ENCODE results near the gene MGLL.

Gene MGLL

GRCh38 chr3:127674790-127675189, 147.5 kb downstream of the MGLL start:
- Histone ChIP-seq H3K4me1 (ENCODE audit: control insufficient read depth in 5 of 5, insufficient read depth in 5 of 5, low read length in 5 of 5) (peaks cover 4 to 45% (median 37%) of the 10 kb centered on the region in 5 donors), H3K9ac (ENCODE audit: low read length in 5 of 5) (no peak overlapping the region), H3K27me3 (ENCODE audit: control insufficient read depth in 5 of 5, insufficient read depth in 4 of 5, low read length in 5 of 5) (no peaks in the 10 kb centered on the region), H3K36me3 (ENCODE audit: control insufficient read depth in 5 of 5, insufficient read depth in 5 of 5, low read length in 5 of 5) (peaks cover 0 to 47% (median 42%) of the 10 kb centered on the region in 5 donors), H3K4me3 (ENCODE audit: low read depth in 1 of 5, low read length in 5 of 5) (no peak overlapping the region), H3K9me3 (ENCODE audit: control insufficient read depth in 5 of 5, low read length in 5 of 5) (no peaks in the 10 kb centered on the region), H3K27ac (ENCODE audit: low read depth, low read length) (no peak overlapping the region)

GRCh38 chr3:127674101-127674721, 148.1 kb downstream of the MGLL start:
- H3K9me3 ChIP-seq (ENCODE audit: control insufficient read depth in 5 of 5, low read length in 5 of 5) = no peaks in the 10 kb centered on the region
- H3K27ac ChIP-seq (ENCODE audit: low read depth, low read length) = no peak overlapping the region
- H3K36me3 ChIP-seq (ENCODE audit: control insufficient read depth in 5 of 5, insufficient read depth in 5 of 5, low read length in 5 of 5) = peaks cover 0 to 43% (median 40%) of the 10 kb centered on the region in 5 donors
- H3K27me3 ChIP-seq (ENCODE audit: control insufficient read depth in 5 of 5, insufficient read depth in 4 of 5, low read length in 5 of 5) = no peaks in the 10 kb centered on the region
- peak overlapping the region in 3 of 5 donors; percentile 68 to 87 (median 72) for H3K9ac ChIP-seq (ENCODE audit: low read length in 5 of 5)
- H3K4me3 ChIP-seq (ENCODE audit: low read depth in 1 of 5, low read length in 5 of 5) = peak overlapping the region; percentile 62 to 89 (median 79)
- H3K4me1 ChIP-seq (ENCODE audit: control insufficient read depth in 5 of 5, insufficient read depth in 5 of 5, low read length in 5 of 5) = peaks cover 4 to 45% (median 37%) of the 10 kb centered on the region in 5 donors

- no peak overlapping the region for H3K27ac ChIP-seq (ENCODE audit: low read depth, low read length)
- peaks cover 4 to 40% (median 30%) of the 10 kb centered on the region in 5 donors for H3K4me1 ChIP-seq (ENCODE audit: control insufficient read depth in 5 of 5, insufficient read depth in 5 of 5, low read length in 5 of 5)
- peaks cover 0 to 35% (median 32%) of the 10 kb centered on the region in 5 donors for H3K36me3 ChIP-seq (ENCODE audit: control insufficient read depth in 5 of 5, insufficient read depth in 5 of 5, low read length in 5 of 5)
- peak overlapping the region; percentile 62 to 89 (median 79) for H3K4me3 ChIP-seq (ENCODE audit: low read depth in 1 of 5, low read length in 5 of 5)
- H3K9me3 ChIP-seq (ENCODE audit: control insufficient read depth in 5 of 5, low read length in 5 of 5) = no peaks in the 10 kb centered on the region
- peak overlapping the region; percentile 56 to 87 (median 69) for H3K9ac ChIP-seq (ENCODE audit: low read length in 5 of 5)
- no peaks in the 10 kb centered on the region for H3K27me3 ChIP-seq (ENCODE audit: control insufficient read depth in 5 of 5, insufficient read depth in 4 of 5, low read length in 5 of 5)
Measured at GRCh38 chr3:127673191-127674100, 148.9 kb downstream of the MGLL start.

GRCh38 chr3:127672429-127673190, 149.7 kb downstream of the MGLL start, which contains the start of gene ABTB1:
Gene ABTB1, plus strand, starts transcription at chr3:127672952. Its CDS starts 74 bp downstream, at chr3:127673026.
- peak within 1 kb of the TSS; percentile 46 for H3K27ac ChIP-seq (ENCODE audit: low read depth, low read length)
- H3K4me3 ChIP-seq (ENCODE audit: low read depth in 1 of 5, low read length in 5 of 5) = peak within 1 kb of the TSS; percentile 62 to 89 (median 79)
- H3K9ac ChIP-seq (ENCODE audit: low read length in 5 of 5) = peak within 1 kb of the TSS; percentile 56 to 87 (median 82)
- H3K9me3 ChIP-seq (ENCODE audit: control insufficient read depth in 5 of 5, low read length in 5 of 5) = no peaks in the 10 kb centered on the region
- H3K27me3 ChIP-seq (ENCODE audit: control insufficient read depth in 5 of 5, insufficient read depth in 4 of 5, low read length in 5 of 5) = no peaks in the 10 kb centered on the region
- H3K4me1 ChIP-seq (ENCODE audit: control insufficient read depth in 5 of 5, insufficient read depth in 5 of 5, low read length in 5 of 5) = peaks cover 4 to 34% (median 25%) of the 10 kb centered on the region in 5 donors
- peaks cover 0 to 27% (median 25%) of the 10 kb centered on the region in 5 donors for H3K36me3 ChIP-seq (ENCODE audit: control insufficient read depth in 5 of 5, insufficient read depth in 5 of 5, low read length in 5 of 5)

- Histone ChIP-seq H3K27ac (ENCODE audit: low read depth, low read length) (peak overlapping the region; percentile 46), H3K27me3 (ENCODE audit: control insufficient read depth in 5 of 5, insufficient read depth in 4 of 5, low read length in 5 of 5) (no peaks in the 10 kb centered on the region), H3K36me3 (ENCODE audit: control insufficient read depth in 5 of 5, insufficient read depth in 5 of 5, low read length in 5 of 5) (peaks cover 0 to 19% (median 17%) of the 10 kb centered on the region in 5 donors), H3K4me1 (ENCODE audit: control insufficient read depth in 5 of 5, insufficient read depth in 5 of 5, low read length in 5 of 5) (peaks cover 4 to 34% (median 25%) of the 10 kb centered on the region in 5 donors), H3K4me3 (ENCODE audit: low read depth in 1 of 5, low read length in 5 of 5) (peak overlapping the region; percentile 58 to 83 (median 63)), H3K9ac (ENCODE audit: low read length in 5 of 5) (peak overlapping the region in 4 of 5 donors; percentile 81 to 83 (median 82)), H3K9me3 (ENCODE audit: control insufficient read depth in 5 of 5, low read length in 5 of 5) (no peaks in the 10 kb centered on the region)
Measured at GRCh38 chr3:127671523-127672428, 150.5 kb downstream of the MGLL start.

GRCh38 chr3:127670761-127671522, 151.4 kb downstream of the MGLL start:
- Histone ChIP-seq H3K9ac (ENCODE audit: low read length in 5 of 5) (no peak overlapping the region), H3K27me3 (ENCODE audit: control insufficient read depth in 5 of 5, insufficient read depth in 4 of 5, low read length in 5 of 5) (no peaks in the 10 kb centered on the region)

GRCh38 chr3:127670229-127670559, 152.1 kb downstream of the MGLL start:
- no peaks in the 10 kb centered on the region for H3K27me3 ChIP-seq (ENCODE audit: control insufficient read depth in 5 of 5, insufficient read depth in 4 of 5, low read length in 5 of 5)
- H3K4me1 ChIP-seq (ENCODE audit: control insufficient read depth in 5 of 5, insufficient read depth in 5 of 5, low read length in 5 of 5) = peaks cover 4 to 34% (median 25%) of the 10 kb centered on the region in 5 donors
- H3K4me3 ChIP-seq (ENCODE audit: low read depth in 1 of 5, low read length in 5 of 5) = no peak overlapping the region
- H3K27ac ChIP-seq (ENCODE audit: low read depth, low read length) = no peak overlapping the region
- no peak overlapping the region for H3K9ac ChIP-seq (ENCODE audit: low read length in 5 of 5)
- H3K36me3 ChIP-seq (ENCODE audit: control insufficient read depth in 5 of 5, insufficient read depth in 5 of 5, low read length in 5 of 5) = peaks cover 0 to 7% (median 6%) of the 10 kb centered on the region in 5 donors
- no peaks in the 10 kb centered on the region for H3K9me3 ChIP-seq (ENCODE audit: control insufficient read depth in 5 of 5, low read length in 5 of 5)

More at GRCh38 chr3:127670761-127671522, 151.4 kb downstream of the MGLL start:
- no peak overlapping the region for H3K4me3 ChIP-seq (ENCODE audit: low read depth in 1 of 5, low read length in 5 of 5)
- H3K9me3 ChIP-seq (ENCODE audit: control insufficient read depth in 5 of 5, low read length in 5 of 5) = no peaks in the 10 kb centered on the region
- peaks cover 4 to 34% (median 25%) of the 10 kb centered on the region in 5 donors for H3K4me1 ChIP-seq (ENCODE audit: control insufficient read depth in 5 of 5, insufficient read depth in 5 of 5, low read length in 5 of 5)
- peaks cover 0 to 10% (median 9%) of the 10 kb centered on the region in 5 donors for H3K36me3 ChIP-seq (ENCODE audit: control insufficient read depth in 5 of 5, insufficient read depth in 5 of 5, low read length in 5 of 5)
- H3K27ac ChIP-seq (ENCODE audit: low read depth, low read length) = no peak overlapping the region

GRCh38 chr3:127669541-127670228, 152.6 kb downstream of the MGLL start:
- H3K27ac ChIP-seq (ENCODE audit: low read depth, low read length) = no peak overlapping the region
- H3K4me1 ChIP-seq (ENCODE audit: control insufficient read depth in 5 of 5, insufficient read depth in 5 of 5, low read length in 5 of 5) = peaks cover 4 to 31% (median 25%) of the 10 kb centered on the region in 5 donors
- H3K4me3 ChIP-seq (ENCODE audit: low read depth in 1 of 5, low read length in 5 of 5) = no peak overlapping the region
- H3K27me3 ChIP-seq (ENCODE audit: control insufficient read depth in 5 of 5, insufficient read depth in 4 of 5, low read length in 5 of 5) = no peaks in the 10 kb centered on the region
- no peak overlapping the region for H3K9ac ChIP-seq (ENCODE audit: low read length in 5 of 5)
- no peaks in the 10 kb centered on the region for H3K9me3 ChIP-seq (ENCODE audit: control insufficient read depth in 5 of 5, low read length in 5 of 5)
- H3K36me3 ChIP-seq (ENCODE audit: control insufficient read depth in 5 of 5, insufficient read depth in 5 of 5, low read length in 5 of 5) = peaks cover 0 to 3% (median 3%) of the 10 kb centered on the region in 5 donors

Data from subcutaneous abdominal adipose tissue (tissue), 5 donors.